ENCODE data around the gene ANKRD45.
"Not testable (repeated sequence)": the region's sequence is repeated elsewhere in the genome, so short reads cannot be mapped to it uniquely, and the experiment has no call there.

Gene ANKRD45

DNA sequence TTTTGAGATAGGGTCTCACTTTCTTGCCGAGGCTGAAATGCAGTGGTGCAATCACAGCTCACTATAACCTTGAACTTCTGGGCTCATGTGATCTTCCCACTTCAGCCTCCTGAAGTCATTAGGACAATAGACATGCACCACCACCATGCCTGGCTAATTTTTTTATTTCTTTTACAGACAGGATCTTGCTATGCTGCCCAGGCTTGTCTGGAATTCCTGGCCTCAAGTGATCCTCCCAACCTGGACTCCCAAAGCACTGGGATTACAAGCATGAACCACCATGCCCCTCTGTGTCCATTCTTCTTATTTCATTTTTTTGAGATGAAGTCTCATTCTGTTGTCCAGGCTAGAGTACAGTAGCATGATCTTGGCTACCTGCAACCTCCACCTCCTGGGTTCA lies 33.1 kb upstream of the ANKRD45 start:
- H3K4me3 ChIP-seq (ENCODE audit: low read depth, low read length), result no peak overlapping the region
- TF ChIP-seq, protein P1, sequence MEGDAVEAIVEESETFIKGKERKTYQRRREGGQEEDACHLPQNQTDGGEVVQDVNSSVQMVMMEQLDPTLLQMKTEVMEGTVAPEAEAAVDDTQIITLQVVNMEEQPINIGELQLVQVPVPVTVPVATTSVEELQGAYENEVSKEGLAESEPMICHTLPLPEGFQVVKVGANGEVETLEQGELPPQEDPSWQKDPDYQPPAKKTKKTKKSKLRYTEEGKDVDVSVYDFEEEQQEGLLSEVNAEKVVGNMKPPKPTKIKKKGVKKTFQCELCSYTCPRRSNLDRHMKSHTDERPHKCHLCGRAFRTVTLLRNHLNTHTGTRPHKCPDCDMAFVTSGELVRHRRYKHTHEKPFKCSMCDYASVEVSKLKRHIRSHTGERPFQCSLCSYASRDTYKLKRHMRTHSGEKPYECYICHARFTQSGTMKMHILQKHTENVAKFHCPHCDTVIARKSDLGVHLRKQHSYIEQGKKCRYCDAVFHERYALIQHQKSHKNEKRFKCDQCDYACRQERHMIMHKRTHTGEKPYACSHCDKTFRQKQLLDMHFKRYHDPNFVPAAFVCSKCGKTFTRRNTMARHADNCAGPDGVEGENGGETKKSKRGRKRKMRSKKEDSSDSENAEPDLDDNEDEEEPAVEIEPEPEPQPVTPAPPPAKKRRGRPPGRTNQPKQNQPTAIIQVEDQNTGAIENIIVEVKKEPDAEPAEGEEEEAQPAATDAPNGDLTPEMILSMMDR (IDR thresholded peaks at IDR 0.05; ENCODE audit: borderline replicate concordance, insufficient read depth, low read depth, low read length), result no peak

DNA sequence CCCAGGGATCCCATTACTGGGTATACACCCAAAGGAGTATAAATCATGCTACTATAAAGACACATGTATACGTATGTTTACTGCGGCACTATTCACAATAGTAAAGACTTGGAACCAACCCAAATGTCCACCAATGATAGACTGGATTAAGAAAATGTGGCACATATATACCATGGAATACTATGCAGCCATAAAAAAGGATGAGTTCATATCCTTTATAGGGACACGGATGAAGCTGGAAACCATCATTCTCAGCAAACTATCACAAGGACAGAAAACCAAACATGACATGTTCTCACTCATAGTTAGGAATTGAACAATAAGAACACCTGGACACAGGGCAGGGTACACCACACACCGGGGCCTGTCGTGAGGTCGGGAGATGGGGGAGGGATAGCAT lies 31.6 kb upstream of the ANKRD45 start:
- H3K4me3 ChIP-seq (ENCODE audit: low read depth, low read length), result not testable (repeated sequence)

DNA sequence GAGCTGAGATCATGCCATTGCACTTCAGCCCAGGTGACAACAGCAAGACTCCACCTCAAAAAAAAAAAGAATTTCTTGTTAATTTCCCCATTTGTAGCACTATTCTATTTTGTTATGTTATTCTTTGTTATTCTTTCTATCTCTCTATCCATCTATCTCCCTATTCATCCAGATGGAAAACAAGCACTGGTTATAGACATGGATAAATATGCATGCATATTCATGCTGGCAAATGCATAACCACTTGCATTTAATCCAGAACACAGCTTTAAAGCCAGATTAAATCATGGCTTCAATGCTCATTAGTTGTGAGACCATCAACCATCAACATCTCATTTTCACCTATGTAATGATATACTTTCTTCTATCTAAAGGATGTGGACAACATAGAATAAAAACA lies 23.6 kb upstream of the ANKRD45 start:
- no peak overlapping the region for H3K4me3 ChIP-seq (ENCODE audit: low read depth, low read length)
- TF ChIP-seq, protein P1 (IDR thresholded peaks at IDR 0.05; ENCODE audit: borderline replicate concordance, insufficient read depth, low read depth, low read length), result no peak

DNA sequence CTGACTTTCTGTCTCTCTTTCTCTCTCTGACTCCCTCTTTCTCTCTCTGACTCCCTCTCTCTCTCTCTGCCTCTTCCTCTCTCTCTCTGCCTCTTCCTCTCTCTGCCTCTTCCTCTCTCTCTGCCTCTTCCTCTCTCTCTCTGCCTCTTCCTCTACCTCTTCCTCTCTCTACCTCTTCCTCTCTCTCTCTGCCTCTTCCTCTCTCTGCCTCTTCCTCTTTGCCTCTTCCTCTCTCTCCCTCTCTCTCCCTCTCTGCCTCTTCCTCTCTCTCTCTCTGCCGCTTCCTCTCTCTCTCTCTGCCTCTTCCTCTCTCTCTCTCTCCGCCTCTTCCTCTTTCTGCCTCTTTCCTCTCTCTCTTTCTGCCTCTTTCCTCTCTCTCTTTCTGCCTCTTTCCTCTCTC lies 18.6 kb upstream of the ANKRD45 start:
- no peak overlapping the region for H3K4me3 ChIP-seq (ENCODE audit: low read depth, low read length)
- TF ChIP-seq, protein P1 (IDR thresholded peaks at IDR 0.05; ENCODE audit: borderline replicate concordance, insufficient read depth, low read depth, low read length), result no peak

DNA sequence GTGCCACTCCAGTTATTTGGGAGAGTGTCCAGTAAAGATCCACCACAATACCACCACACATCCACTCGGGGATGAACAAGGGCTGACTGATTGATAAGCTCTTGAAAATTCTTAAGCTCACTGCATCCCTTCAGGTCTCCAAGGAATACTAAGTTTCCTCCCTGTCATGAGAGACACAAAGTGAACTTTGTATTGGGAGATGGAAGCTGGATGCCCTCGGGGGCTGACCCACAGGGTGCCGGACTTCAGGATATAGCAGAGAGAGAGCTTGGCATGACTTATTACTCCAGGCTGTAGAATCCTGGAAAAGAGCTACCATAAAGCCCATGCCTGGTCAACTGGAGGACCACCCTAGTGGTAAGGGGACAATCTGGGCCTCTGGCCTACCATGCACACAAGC lies 15.5 kb upstream of the ANKRD45 start:
- not testable (repeated sequence) for H3K4me3 ChIP-seq (ENCODE audit: low read depth, low read length)

DNA sequence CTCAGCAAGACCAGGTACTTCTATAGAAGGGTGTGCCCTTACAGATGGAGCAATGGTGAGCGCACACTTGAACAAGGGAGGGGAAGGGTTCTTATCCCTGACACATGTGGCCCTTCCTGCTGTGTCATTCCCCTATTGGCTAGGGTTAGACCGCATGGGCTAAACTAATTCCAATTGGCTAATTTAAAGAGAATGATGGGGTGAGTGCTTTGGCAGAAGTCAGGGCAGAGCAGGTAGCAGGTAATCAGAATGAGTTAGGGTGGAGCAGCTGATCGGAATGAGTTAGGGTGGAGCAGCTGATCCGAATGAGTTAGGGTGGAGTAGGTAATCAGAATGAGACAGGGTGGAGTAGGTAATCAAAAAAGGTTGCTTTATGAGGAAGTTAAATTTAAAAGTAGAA lies 14.2 kb upstream of the ANKRD45 start:
- H3K4me3 ChIP-seq (ENCODE audit: low read depth, low read length), result not testable (repeated sequence)

DNA sequence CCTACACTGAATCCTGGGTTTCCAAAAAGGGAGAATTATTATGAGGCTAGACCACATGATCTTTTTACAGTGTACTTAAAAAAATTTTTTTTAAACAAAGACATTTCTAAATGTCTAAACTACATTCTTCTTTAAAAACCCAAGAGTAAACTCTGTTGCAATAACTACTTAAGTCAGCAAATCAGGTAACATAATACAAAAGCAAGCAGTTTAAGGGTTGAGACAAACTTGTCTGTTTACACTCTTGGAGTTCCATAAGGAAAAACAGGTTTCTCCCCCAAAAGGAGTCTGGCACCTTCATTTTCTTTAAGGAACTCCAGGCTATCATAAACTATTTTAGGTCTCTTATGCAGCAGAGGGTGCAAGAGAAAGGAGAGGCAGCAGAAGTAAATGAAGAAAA lies 12.5 kb upstream of the ANKRD45 start:
- TF ChIP-seq, protein P1 (IDR thresholded peaks at IDR 0.05; ENCODE audit: borderline replicate concordance, insufficient read depth, low read depth, low read length), result no peak
- H3K4me3 ChIP-seq (ENCODE audit: low read depth, low read length), result no peak overlapping the region

DNA sequence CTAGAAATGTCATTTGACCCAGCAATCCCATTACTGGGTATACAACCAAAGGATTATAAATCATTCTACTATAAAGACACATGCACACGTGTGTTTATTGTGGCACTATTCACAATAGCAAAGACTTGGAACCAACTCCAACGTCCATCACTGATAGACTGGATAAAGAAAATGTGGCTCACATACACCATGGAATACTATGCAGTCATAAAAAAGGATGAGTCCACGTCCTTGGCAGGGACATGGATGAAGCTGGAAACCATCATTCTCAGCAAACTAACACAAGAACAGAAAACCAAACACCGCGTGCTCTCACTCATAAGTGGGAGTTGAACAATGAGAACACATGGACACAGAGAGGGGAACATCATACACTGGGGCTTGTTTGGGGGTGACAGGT lies 10.5 kb upstream of the ANKRD45 start:
- not testable (repeated sequence) for H3K4me3 ChIP-seq (ENCODE audit: low read depth, low read length)

DNA sequence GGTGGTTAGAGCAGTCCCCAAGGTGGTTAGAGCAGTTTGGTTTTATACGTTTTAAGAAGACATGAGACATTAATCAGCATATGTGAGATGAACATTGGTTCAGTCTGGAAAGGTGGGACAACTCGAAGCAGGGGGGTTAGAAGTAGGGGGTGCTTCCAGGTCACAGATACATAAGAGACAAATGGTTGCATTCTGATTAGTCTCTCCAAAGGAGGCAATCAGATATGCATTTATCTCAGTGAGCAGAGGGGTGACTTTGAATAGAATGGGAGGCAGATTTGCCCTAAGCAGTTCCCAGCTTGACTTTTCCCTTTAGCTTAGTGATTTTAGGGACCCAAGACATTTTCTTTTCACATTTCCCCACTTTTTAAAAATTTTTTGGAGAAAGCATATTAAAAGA lies 4.8 kb upstream of the ANKRD45 start:
- H3K4me3 ChIP-seq (ENCODE audit: low read depth, low read length), result not testable (repeated sequence)

DNA sequence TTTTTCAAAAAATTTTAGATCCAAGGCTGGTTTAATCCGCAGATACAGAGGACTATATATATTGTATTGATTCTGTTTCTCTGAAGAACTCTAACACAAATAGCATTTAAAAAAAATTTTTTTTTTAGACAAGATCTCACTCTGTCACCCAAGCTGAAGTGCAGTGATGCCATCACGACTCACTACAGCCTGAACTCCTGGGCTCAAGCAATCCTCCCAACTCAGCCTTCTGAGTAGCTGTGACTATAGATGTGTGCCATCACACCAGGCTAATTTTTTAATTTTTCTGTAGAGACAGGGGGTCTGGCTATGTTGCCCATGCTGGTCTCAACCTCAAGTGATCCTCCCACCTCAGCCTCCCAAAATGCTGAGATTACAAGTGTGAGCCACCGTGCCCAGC lies 3.0 kb downstream of the ANKRD45 start:
- no peak overlapping the region for H3K4me3 ChIP-seq (ENCODE audit: low read depth, low read length)
- TF ChIP-seq, protein P1 (IDR thresholded peaks at IDR 0.05; ENCODE audit: borderline replicate concordance, insufficient read depth, low read depth, low read length), result no peak

All from GM12875 (cell line).